H1 (cell line): ENCODE data around the gene CORO2B. TPM values are rescaled to one million over a fixed set of nuclear protein-coding genes. Genes with fewer than 3 reads are reported as not detected.

Experiments
- CTCF ChIA-PET: fragments of 300-600 bp; sonication (Branson Sonifier 250); formaldehyde crosslinking; loops from one replicate; lab custom pipeline; 2021; ENCODE audit not compliant: partially characterized antibody; lab: Charles Lee
- POLR2A ChIA-PET: fragments of 300-600 bp; sonication (Branson Sonifier 250); formaldehyde crosslinking; loops from one replicate; lab custom pipeline; 2021; ENCODE audit warnings: inconsistent platforms; ENCODE audit not compliant: partially characterized antibody; lab: Charles Lee
- DNase-seq, 2 experiments: peaks; one replicate each; pipeline versions ENCODE4 v3.0.0 to v3.0.0-alpha.2; 2010 to 2022; ENCODE audit warnings: low spot score in 2 of 2, low read depth in 1 of 2, mixed read lengths in 1 of 2
- FAIRE-seq: peaks from 2 replicates; lab custom pipeline; 2011; peaks lifted over from hg19 to GRCh38; lab: Jason Lieb, UNC
- H2AFZ ChIP-seq: 2 replicates; pipeline ENCODE4 v1.8.1; 2012; ENCODE audit warnings: low read length, inconsistent platforms
- H2AK5ac ChIP-seq: 2 replicates; pipeline ENCODE4 v1.6.1; 2013; ENCODE audit warnings: low read depth, low read length
- H2BK120ac ChIP-seq: replicated peaks from 2 replicates; pipeline ENCODE3; 2013; ENCODE audit warnings: low read depth, low read length, inconsistent platforms
- H2BK12ac ChIP-seq: 2 replicates; pipeline ENCODE4 v1.6.1; 2013; ENCODE audit warnings: low read depth, low read length
- H2BK15ac ChIP-seq: 2 replicates; pipeline ENCODE4 v1.6.1; 2013; ENCODE audit warnings: low read length
- H2BK20ac ChIP-seq: 2 replicates; pipeline ENCODE4 v1.6.1; 2013; ENCODE audit warnings: low read length
- H2BK5ac ChIP-seq: 2 replicates; pipeline ENCODE4 v1.6.1; 2013; ENCODE audit warnings: low read depth, low read length
- H3K14ac ChIP-seq: 2 replicates; pipeline ENCODE4 v1.6.1; 2013; ENCODE audit warnings: inconsistent platforms; ENCODE audit not compliant: insufficient read length
- H3K18ac ChIP-seq: 2 replicates; pipeline ENCODE4 v1.6.1; 2013; ENCODE audit warnings: low read length; ENCODE audit errors: extremely low read depth
- H3K23ac ChIP-seq: 2 replicates; pipeline ENCODE4 v1.6.1; 2013; ENCODE audit warnings: inconsistent platforms; ENCODE audit not compliant: insufficient read length
- H3K23me2 ChIP-seq: 2 replicates; pipeline ENCODE4 v1.6.1; 2013; ENCODE audit warnings: low read depth, low read length
- H3K27ac ChIP-seq: 2 replicates; pipeline ENCODE4 v1.6.1; 2011; ENCODE audit warnings: low read depth, low read length, inconsistent platforms
- H3K27me3 ChIP-seq, 4 experiments: replicated peaks in 1 of 4; 1 replicate in 1 of 4; 2 replicates in 3 of 4; pipeline versions ENCODE4 v1.6.1 to v1.8.1; 2011 to 2013; ENCODE audit warnings: low read length in 3 of 4, mild to moderate bottlenecking in 3 of 4, inconsistent platforms in 2 of 4, mixed read lengths in 2 of 4, moderate library complexity in 1 of 4; ENCODE audit not compliant: control insufficient read depth in 3 of 4, insufficient read depth in 3 of 4; ENCODE audit errors: extremely low read depth in 1 of 4
- H3K36me3 ChIP-seq, 4 experiments: 2 replicates each; pipeline versions ENCODE4 v1.6.1 to v1.8.1; 2011 to 2013; ENCODE audit warnings: mild to moderate bottlenecking in 4 of 4, low read length in 3 of 4, moderate library complexity in 2 of 4, control low read depth in 1 of 4, inconsistent platforms in 1 of 4; ENCODE audit not compliant: insufficient read depth in 4 of 4, control insufficient read depth in 2 of 4
- H3K4ac ChIP-seq: replicated peaks from 2 replicates; pipeline ENCODE3; 2013; ENCODE audit warnings: low read length, low read depth, mixed read lengths, inconsistent platforms; ENCODE audit not compliant: insufficient read length
- H3K4me1 ChIP-seq, 4 experiments: replicated peaks in 1 of 4; 1 replicate in 1 of 4; 2 replicates in 3 of 4; pipeline versions ENCODE4 v1.6.1 to v1.8.1; 2011 to 2013; ENCODE audit warnings: low read length in 3 of 4, inconsistent platforms in 2 of 4, mixed read lengths in 1 of 4; ENCODE audit not compliant: insufficient read depth in 4 of 4, control insufficient read depth in 3 of 4
- H3K4me2 ChIP-seq, 2 experiments: 2 replicates each; pipeline versions ENCODE4 v1.6.1 to v1.8.1; 2011 to 2013; ENCODE audit warnings: low read depth in 2 of 2, low read length in 2 of 2, control low read depth in 1 of 2, inconsistent platforms in 1 of 2, mild to moderate bottlenecking in 1 of 2; ENCODE audit not compliant: insufficient read depth in 1 of 2
- H3K4me3 ChIP-seq, 4 experiments: fragments of 200-600, 300-600 bp in 1 of 4; sonication (generic), shearing (Covaris generic), sonication (Bioruptor Twin) in 1 of 4; 2 replicates each; pipeline versions ENCODE4 v1.5.1 to v1.8.1; 2011 to 2016; ENCODE audit warnings: low read length in 4 of 4, low read depth in 3 of 4, control low read depth in 2 of 4, inconsistent platforms in 2 of 4, mild to moderate bottlenecking in 2 of 4, mixed read lengths in 1 of 4, moderate library complexity in 1 of 4; ENCODE audit not compliant: insufficient read depth in 2 of 4; ENCODE audit errors: extremely low read depth in 1 of 4
- H3K56ac ChIP-seq: replicated peaks from 2 replicates; pipeline ENCODE3; 2013; ENCODE audit warnings: low read depth, mild to moderate bottlenecking, mixed read lengths, low read length, inconsistent platforms; ENCODE audit not compliant: insufficient read length
- H3K79me1 ChIP-seq: 2 replicates; pipeline ENCODE4 v1.6.1; 2013; ENCODE audit warnings: low read depth, low read length, control low read depth
- H3K79me2 ChIP-seq, 2 experiments: 2 replicates each; pipeline versions ENCODE4 v1.6.1 to v1.8.1; 2012 to 2013; ENCODE audit warnings: low read length in 2 of 2, mild to moderate bottlenecking in 2 of 2, inconsistent platforms in 1 of 2; ENCODE audit not compliant: insufficient read depth in 2 of 2, control insufficient read depth in 1 of 2
- H3K9ac ChIP-seq, 4 experiments: replicated peaks in 1 of 4; 1 replicate in 1 of 4; 2 replicates in 3 of 4; pipeline versions ENCODE4 v1.6.1 to v1.8.1; 2011 to 2013; ENCODE audit warnings: low read depth in 3 of 4, low read length in 3 of 4, control low read depth in 2 of 4, mild to moderate bottlenecking in 2 of 4, moderate library complexity in 2 of 4, inconsistent platforms in 1 of 4; ENCODE audit errors: extremely low read depth in 1 of 4
- H3K9me3 ChIP-seq, 2 experiments: 2 replicates each; pipeline versions ENCODE4 v1.6.1 to v1.8.1; 2012 to 2013; ENCODE audit warnings: mild to moderate bottlenecking in 2 of 2, moderate library complexity in 2 of 2, control low read depth in 1 of 2, inconsistent platforms in 1 of 2, low read depth in 1 of 2, low read length in 1 of 2, mixed read lengths in 1 of 2; ENCODE audit not compliant: insufficient read depth in 2 of 2
- H4K20me1 ChIP-seq, 2 experiments: replicated peaks in 1 of 2; 2 replicates each; pipeline versions ENCODE3 to v1.8.1; 2011 to 2013; ENCODE audit warnings: inconsistent platforms in 2 of 2, low read length in 2 of 2, mild to moderate bottlenecking in 1 of 2; ENCODE audit not compliant: insufficient read depth in 2 of 2, control insufficient read depth in 1 of 2
- H4K5ac ChIP-seq: 2 replicates; pipeline ENCODE4 v1.6.1; 2013; ENCODE audit warnings: low read length, low read depth, mixed read lengths, inconsistent platforms; ENCODE audit not compliant: insufficient read length
- H4K8ac ChIP-seq: 2 replicates; pipeline ENCODE4 v1.8.0; 2013; ENCODE audit warnings: mild to moderate bottlenecking, moderate library complexity, low read length, inconsistent platforms; ENCODE audit not compliant: insufficient read depth; ENCODE audit errors: extremely low read depth
- H4K91ac ChIP-seq: replicated peaks from 2 replicates; pipeline ENCODE3; 2013; ENCODE audit warnings: low read length, mixed read lengths, inconsistent platforms; ENCODE audit not compliant: insufficient read length
- CHD1 ChIP-seq: IDR thresholded peaks from 2 replicates; pipeline ENCODE4 v1.6.1; 2012; ENCODE audit warnings: low read depth, low read length, improper control_type of control experiment
- FOSL1 ChIP-seq: IDR thresholded peaks from 2 replicates; pipeline ENCODE4 v1.6.1; 2011; ENCODE audit warnings: mild to moderate bottlenecking, low read depth, low read length, moderate library complexity; ENCODE audit not compliant: insufficient read depth
- KDM5A ChIP-seq: fragments of 200-600 bp; IDR thresholded peaks from 2 replicates; pipeline ENCODE4 v1.7.1; 2012; ENCODE audit warnings: mild to moderate bottlenecking, low read length, inconsistent platforms, mixed read lengths
- MAFK ChIP-seq: IDR thresholded peaks from 2 replicates; pipeline ENCODE4 v1.6.1; 2012; ENCODE audit warnings: low read depth, mild to moderate bottlenecking, improper control_type of control experiment, low read length
- POLR2A ChIP-seq, 2 experiments: IDR thresholded peaks; 1 replicate in 1 of 2; 2 replicates in 1 of 2; pipeline ENCODE4 v1.6.1; 2011; ENCODE audit warnings: low read depth in 2 of 2, low read length in 2 of 2, mild to moderate bottlenecking in 2 of 2; ENCODE audit errors: control extremely low read depth in 1 of 2
- SIRT6 ChIP-seq: IDR thresholded peaks from one replicate; pipeline ENCODE4 v1.7.1; 2012; ENCODE audit warnings: low read length, inconsistent platforms
- SRF ChIP-seq: IDR thresholded peaks from 2 replicates; pipeline ENCODE4 v1.6.1; 2011; ENCODE audit warnings: mild to moderate bottlenecking, low read depth, low read length, moderate library complexity
- TAF7 ChIP-seq: optimal IDR thresholded peaks from 2 replicates; pipeline ENCODE3; 2011; ENCODE audit warnings: low read depth, mild to moderate bottlenecking, inconsistent platforms, low read length, moderate library complexity, borderline replicate concordance
- YY1 ChIP-seq: IDR thresholded peaks from 2 replicates; pipeline ENCODE4 v1.6.1; 2011; ENCODE audit warnings: low read depth, mild to moderate bottlenecking, low read length
- whole genome bisulfite sequencing, 2 experiments: shearing (Covaris generic) in 1 of 2; methylation state at CpG; one replicate each; pipeline versions ENCODE4 v1.1.6 to v1.1.7; 2013 to 2015; ENCODE audit warnings: low lambda C conversion rate in 2 of 2, mixed read lengths in 2 of 2, inconsistent platforms in 1 of 2, low coverage in 1 of 2, missing lambda C conversion rate in 1 of 2; ENCODE audit not compliant: insufficient replicate concordance in 2 of 2, insufficient coverage in 1 of 2, insufficient read length in 1 of 2; ENCODE audit errors: extremely low coverage in 1 of 2, missing lambda C conversion rate in 1 of 2; 5-methylcytosine and 5-hydroxymethylcytosine counted together
- polyA plus RNA-seq, 7 experiments: library from polyadenylated mRNA; depleted of rRNA in 3 of 7; stranded (reverse) in 5 of 7; unstranded in 2 of 7; fragments of >200 nt in 5 of 7; fragments of 200-250 nt in 2 of 7; gene quantifications; 1 replicate in 5 of 7; 2 replicates in 1 of 7; 4 replicates in 1 of 7; pipeline versions ENCODE4 v1.2.1 to v1.2.3, GENCODE V29; 2011 to 2013; ENCODE audit warnings: missing spikeins in 2 of 7, mixed read lengths in 2 of 7
- total RNA-seq: library from RNA; stranded (reverse); fragmentation: NEBNext Ultra II Directional; extraction: Animal tissue kit (Norgen Biotek cat#: 25700); gene quantifications from 2 replicates; pipeline ENCODE4 v1.2.1, GENCODE V29; 2021
- TF ChIP-seq, protein P1 (sequence below): IDR thresholded peaks from 2 replicates; pipeline ENCODE4 v1.6.1; 2011; ENCODE audit warnings: low read depth, mild to moderate bottlenecking, low read length; ENCODE audit not compliant: insufficient read depth
- TF ChIP-seq, protein P2 (sequence below): IDR thresholded peaks from 2 replicates; pipeline ENCODE4 v1.6.1; 2012; ENCODE audit warnings: inconsistent platforms

Gene CORO2B
- total and polyA plus RNA-seq, 2 of the 8 experiments (the other 6 are each of a cell fraction or from before 2014, with no cell fraction given) = 3.4 to 6.7 TPM

- no peak overlapping the region for H2AFZ ChIP-seq
- no peak for FAIRE-seq
- H3K56ac ChIP-seq = no peak overlapping the region
- no peak overlapping the region for H3K4me3 ChIP-seq
- no peaks in the 10 kb centered on the region; a peak in 1 of 7 replicates for H3K27me3 ChIP-seq
- H2AK5ac ChIP-seq = no peak overlapping the region
- H2BK20ac ChIP-seq = no peak overlapping the region
- H2BK15ac ChIP-seq = no peak overlapping the region
- H4K8ac ChIP-seq = no peak overlapping the region
- no peak overlapping the region for H3K9ac ChIP-seq
- H3K4ac ChIP-seq = no peak overlapping the region
- no peak overlapping the region for H3K4me2 ChIP-seq
- DNase-seq = no peak
- ChIA-PET POLR2A (interaction anchor here (1.2 kb wide), 1 partner anchor 123 kb away, joined by 5 read pairs; no protein-coding TSS in a partner anchor), CTCF (interaction anchor here (0.6 to 14.4 kb wide), 83 partner anchors 10 to 648 kb away, joined by 3 to 721 read pairs (median 4); no protein-coding TSS in a partner anchor)
- H4K5ac ChIP-seq = no peak overlapping the region
- H3K27ac ChIP-seq = no peak overlapping the region
- H3K14ac ChIP-seq = no peak overlapping the region
- no peak overlapping the region for H3K18ac ChIP-seq
- H3K9me3 ChIP-seq = no peaks in the 10 kb centered on the region
- H2BK120ac ChIP-seq = no peak overlapping the region
- TF ChIP-seq YY1 (no peak), MAFK (no peak), POLR2A (IDR thresholded peaks at IDR 0.05; ENCODE audit: control extremely low read depth in 1 of 2, low read depth in 2 of 2, low read length in 2 of 2) (no peak), FOSL1 (no peak), SIRT6 (no peak), KDM5A (no peak), TAF7 (no peak), CHD1 (no peak), SRF (no peak)
- TF ChIP-seq, protein P1, sequence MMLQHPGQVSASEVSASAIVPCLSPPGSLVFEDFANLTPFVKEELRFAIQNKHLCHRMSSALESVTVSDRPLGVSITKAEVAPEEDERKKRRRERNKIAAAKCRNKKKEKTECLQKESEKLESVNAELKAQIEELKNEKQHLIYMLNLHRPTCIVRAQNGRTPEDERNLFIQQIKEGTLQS = no peak
- TF ChIP-seq, protein P2, sequence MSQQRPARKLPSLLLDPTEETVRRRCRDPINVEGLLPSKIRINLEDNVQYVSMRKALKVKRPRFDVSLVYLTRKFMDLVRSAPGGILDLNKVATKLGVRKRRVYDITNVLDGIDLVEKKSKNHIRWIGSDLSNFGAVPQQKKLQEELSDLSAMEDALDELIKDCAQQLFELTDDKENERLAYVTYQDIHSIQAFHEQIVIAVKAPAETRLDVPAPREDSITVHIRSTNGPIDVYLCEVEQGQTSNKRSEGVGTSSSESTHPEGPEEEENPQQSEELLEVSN = no peak
- no peak overlapping the region for H4K91ac ChIP-seq
- H3K79me1 ChIP-seq = no peaks in the 10 kb centered on the region
- H3K79me2 ChIP-seq = no peaks in the 10 kb centered on the region
- no peaks in the 10 kb centered on the region for H3K4me1 ChIP-seq
- H2BK5ac ChIP-seq = no peak overlapping the region
- 71% methylated on average over 9 of the region's 9 CpGs; no CpG with 5 or more reads in 1 of the 2 experiments for WGBS, 2 experiments
- H3K23ac ChIP-seq = no peak overlapping the region
- H4K20me1 ChIP-seq = no peaks in the 10 kb centered on the region
- no peak overlapping the region for H2BK12ac ChIP-seq
- H3K23me2 ChIP-seq = no peaks in the 10 kb centered on the region
- no peaks in the 10 kb centered on the region for H3K36me3 ChIP-seq
Observed at GRCh38 chr15:68550004-68550403, 28.8 kb upstream of the CORO2B start.
